IgD-negative memory B cell (primary cell): ENCODE measurements around the gene CPAMD8. TPM values are rescaled to one million over a fixed set of nuclear protein-coding genes. Genes with fewer than 3 reads are reported as not detected.
"Not testable (repeated sequence)": the region's sequence is repeated elsewhere in the genome, so short reads cannot be mapped to it uniquely, and the experiment has no call there.

ENCODE experiments used
- H3K27ac Mint-ChIP-seq, 3 donors: one replicate each; pipeline ENCODE4 v1.8.0; 2020 to 2022; ENCODE audit warnings: mild to moderate bottlenecking in 3 of 3, mixed read lengths in 3 of 3, moderate library complexity in 1 of 3
- H3K27me3 Mint-ChIP-seq: one replicate; pipeline ENCODE4 v1.8.0; 2021; ENCODE audit warnings: mixed read lengths
- H3K36me3 Mint-ChIP-seq: one replicate; pipeline ENCODE4 v1.8.0; 2020; ENCODE audit warnings: mild to moderate bottlenecking, mixed read lengths
- H3K4me1 Mint-ChIP-seq, 3 donors: one replicate each; pipeline ENCODE4 v1.8.0; 2020 to 2022; ENCODE audit warnings: mixed read lengths in 3 of 3, mild to moderate bottlenecking in 1 of 3
- H3K4me3 Mint-ChIP-seq, 4 donors: one replicate each; pipeline ENCODE4 v1.8.0; 2020 to 2022; ENCODE audit warnings: mild to moderate bottlenecking in 4 of 4, mixed read lengths in 4 of 4, moderate library complexity in 3 of 4
- H3K9me3 Mint-ChIP-seq, 3 donors: one replicate each; pipeline ENCODE4 v1.8.0; 2020 to 2021; ENCODE audit warnings: mixed read lengths in 3 of 3, mild to moderate bottlenecking in 1 of 3
- polyA plus RNA-seq: library from polyadenylated mRNA; unstranded; fragments of 300-500 nt; fragmentation: Illumina TruSeq; gene quantifications from one replicate; pipeline ENCODE4 v1.2.3, GENCODE V29; 2021

Gene CPAMD8
- polyA plus RNA-seq, 1 donor from 2014 or later = 5.1 TPM

DNA sequence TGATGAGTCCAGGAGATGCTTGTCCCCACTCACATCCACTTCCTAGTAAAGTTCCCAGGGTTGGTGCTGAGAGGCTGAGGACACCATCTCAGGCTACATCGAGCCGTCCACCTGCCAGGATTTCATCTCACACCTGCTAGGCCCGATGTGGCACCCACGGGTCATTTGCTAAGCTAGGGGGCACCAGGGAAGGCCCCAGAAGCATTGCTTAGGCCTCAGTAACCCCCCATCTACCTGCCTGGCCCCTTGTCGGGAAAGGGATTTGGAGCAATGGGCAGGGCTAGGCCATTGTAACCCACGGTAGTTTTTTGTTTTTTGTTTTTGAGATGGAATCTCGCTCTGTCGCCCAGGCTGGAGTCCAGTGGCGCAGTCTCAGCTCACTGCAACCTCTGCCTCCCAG, 86.0 kb downstream of the CPAMD8 start:
- Mint-ChIP-seq H3K9me3 (peaks cover 0 to 5% (median 0%) of the 10 kb centered on the region in 3 donors), H3K27me3 (peaks cover 6% of the 10 kb centered on the region), H3K27ac (no peak overlapping the region), H3K4me1 (no peaks in the 10 kb centered on the region), H3K4me3 (no peak overlapping the region), H3K36me3 (no peaks in the 10 kb centered on the region)

DNA sequence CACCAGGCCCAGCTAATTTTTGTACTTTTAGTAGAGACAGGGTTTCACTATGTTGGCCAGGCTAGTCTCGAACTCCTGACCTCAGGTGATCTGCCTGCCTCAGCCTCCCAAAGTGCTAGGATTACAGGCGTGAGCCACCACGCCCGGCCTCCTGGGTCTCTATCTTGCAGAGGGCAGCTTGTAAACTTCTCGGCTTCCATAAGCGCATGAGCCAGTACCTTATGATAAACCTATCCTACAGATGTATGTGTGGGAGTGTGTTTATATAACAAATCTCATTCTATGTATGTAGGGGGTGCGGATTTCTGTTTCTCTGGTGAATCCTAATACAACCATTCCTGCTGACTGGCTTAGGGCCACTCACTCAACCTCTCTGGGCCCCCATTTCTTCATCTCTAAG, 86.5 kb downstream of the CPAMD8 start:
- not testable (repeated sequence) for H3K27ac Mint-ChIP-seq, H3K4me3 Mint-ChIP-seq, H3K9me3 Mint-ChIP-seq, H3K4me1 Mint-ChIP-seq, H3K27me3 Mint-ChIP-seq, H3K36me3 Mint-ChIP-seq

DNA sequence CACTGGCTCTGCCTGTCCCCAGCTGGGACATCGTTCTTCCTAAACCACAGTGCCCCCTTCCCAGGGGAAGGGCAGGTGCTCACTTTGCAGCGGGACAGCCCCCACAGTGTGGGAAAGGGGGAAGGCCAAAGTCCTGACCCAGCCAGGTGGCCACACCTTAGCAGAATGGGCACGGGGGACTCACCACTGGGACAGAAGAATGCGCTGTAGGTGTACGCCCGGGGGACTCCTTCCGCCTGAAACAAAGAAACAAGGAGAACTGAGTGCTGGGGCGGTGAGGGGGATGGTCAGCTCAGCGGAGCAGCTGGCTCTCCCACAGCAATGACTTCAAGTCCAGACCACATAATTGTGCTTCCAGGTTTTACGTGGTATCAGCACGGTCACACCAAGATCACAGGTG, 88.4 kb downstream of the CPAMD8 start:
- H3K4me3 Mint-ChIP-seq = no peak overlapping the region
- no peak overlapping the region for H3K27ac Mint-ChIP-seq
- peaks cover 2% of the 10 kb centered on the region for H3K27me3 Mint-ChIP-seq
- peaks cover 5 to 24% (median 6%) of the 10 kb centered on the region in 3 donors for H3K9me3 Mint-ChIP-seq
- H3K36me3 Mint-ChIP-seq = peaks cover 2% of the 10 kb centered on the region
- no peaks in the 10 kb centered on the region for H3K4me1 Mint-ChIP-seq

GRCh38 chr19:16937796-16938195, 88.8 kb downstream of the CPAMD8 start:
- H3K27me3 Mint-ChIP-seq, H3K27ac Mint-ChIP-seq, H3K4me1 Mint-ChIP-seq, H3K36me3 Mint-ChIP-seq, H3K4me3 Mint-ChIP-seq: not testable (repeated sequence)
- peaks cover 5 to 25% (median 9%) of the 10 kb centered on the region in 3 donors for H3K9me3 Mint-ChIP-seq

DNA sequence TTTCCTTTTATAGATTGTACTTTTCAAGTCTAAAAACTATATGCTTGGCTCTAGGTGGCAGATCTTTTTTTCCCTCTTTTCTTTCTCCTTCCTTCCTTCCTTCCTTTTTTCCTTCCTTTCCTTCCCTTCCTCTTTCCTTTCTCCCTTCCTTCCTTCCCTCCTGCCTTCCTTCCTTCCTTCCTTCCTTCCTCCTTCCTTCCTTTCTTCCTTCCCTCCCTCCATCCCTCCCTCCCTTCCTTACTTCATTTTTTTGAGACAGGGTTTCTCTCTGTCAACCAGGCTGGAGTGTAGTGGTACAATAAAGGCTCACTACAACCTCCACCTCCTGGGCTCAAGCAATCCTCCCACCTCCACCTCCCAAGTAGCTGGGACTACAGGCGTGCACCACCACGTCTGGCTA, 89.7 kb downstream of the CPAMD8 start:
- no peak overlapping the region for H3K27ac Mint-ChIP-seq
- H3K4me3 Mint-ChIP-seq = no peak overlapping the region
- no peaks in the 10 kb centered on the region for H3K4me1 Mint-ChIP-seq
- H3K36me3 Mint-ChIP-seq = peaks cover 2% of the 10 kb centered on the region
- H3K27me3 Mint-ChIP-seq = no peaks in the 10 kb centered on the region
- H3K9me3 Mint-ChIP-seq = peaks cover 5 to 25% (median 18%) of the 10 kb centered on the region in 3 donors

- no peaks in the 10 kb centered on the region for H3K4me1 Mint-ChIP-seq
- H3K36me3 Mint-ChIP-seq = peaks cover 2% of the 10 kb centered on the region
- no peak overlapping the region for H3K4me3 Mint-ChIP-seq
- H3K27ac Mint-ChIP-seq = no peak overlapping the region
- peaks cover 2% of the 10 kb centered on the region for H3K27me3 Mint-ChIP-seq
- peaks cover 5 to 25% (median 19%) of the 10 kb centered on the region in 3 donors for H3K9me3 Mint-ChIP-seq
Observed at GRCh38 chr19:16934489-16934888, 92.1 kb downstream of the CPAMD8 start.

DNA sequence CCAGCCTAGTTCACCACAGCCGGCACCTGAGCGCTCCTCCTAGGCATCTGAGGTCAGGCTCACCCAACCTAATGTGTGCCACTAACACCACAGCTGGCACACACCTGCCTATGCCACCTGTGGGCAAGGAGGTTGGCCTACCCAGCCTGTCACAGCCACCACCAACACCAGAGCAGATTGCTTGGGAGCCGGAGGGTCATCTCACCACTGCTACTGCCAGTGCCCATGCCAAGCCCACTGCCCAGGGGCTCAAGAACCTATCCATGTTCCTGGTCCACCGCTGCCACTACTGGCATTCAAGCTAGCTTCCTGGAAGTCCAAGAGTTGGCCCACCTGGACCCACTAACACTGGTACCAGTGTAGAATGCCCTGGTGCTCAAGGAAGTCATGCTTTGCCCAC, 95.3 kb downstream of the CPAMD8 start:
- H3K9me3 Mint-ChIP-seq = peaks cover 6 to 34% (median 27%) of the 10 kb centered on the region in 3 donors
- no peak overlapping the region for H3K27ac Mint-ChIP-seq
- H3K4me3 Mint-ChIP-seq = no peak overlapping the region
- peaks cover 0 to 2% (median 0%) of the 10 kb centered on the region in 3 donors for H3K4me1 Mint-ChIP-seq
- peaks cover 9% of the 10 kb centered on the region for H3K27me3 Mint-ChIP-seq
- peaks cover 3% of the 10 kb centered on the region for H3K36me3 Mint-ChIP-seq

- H3K36me3 Mint-ChIP-seq = peaks cover 3% of the 10 kb centered on the region
- H3K9me3 Mint-ChIP-seq = peaks cover 6 to 29% (median 27%) of the 10 kb centered on the region in 3 donors
- no peak overlapping the region for H3K27ac Mint-ChIP-seq
- peaks cover 9% of the 10 kb centered on the region for H3K27me3 Mint-ChIP-seq
- H3K4me1 Mint-ChIP-seq = peaks cover 0 to 2% (median 0%) of the 10 kb centered on the region in 3 donors
- H3K4me3 Mint-ChIP-seq = no peak overlapping the region
Observed at GRCh38 chr19:16930753-16931152, 95.9 kb downstream of the CPAMD8 start.

DNA sequence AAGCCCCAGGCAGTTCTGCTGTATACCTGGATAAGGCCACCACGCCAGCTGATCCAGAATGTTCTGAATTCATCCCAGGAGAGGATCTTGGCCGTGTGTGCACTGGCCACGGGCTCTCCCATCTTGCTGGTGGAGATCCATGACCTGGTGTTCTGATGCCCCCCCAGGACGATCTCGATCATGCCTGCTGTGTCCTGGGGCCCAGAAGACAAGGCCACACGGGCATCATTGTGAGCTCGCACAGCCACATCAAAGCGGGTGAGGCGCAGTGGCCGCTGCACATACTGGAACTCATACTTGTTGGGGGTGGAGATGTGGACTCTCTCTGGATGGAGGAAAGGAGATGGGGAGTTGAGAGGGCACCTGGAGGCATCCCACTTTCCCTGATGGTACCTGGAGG, 97.7 kb downstream of the CPAMD8 start:
- Mint-ChIP-seq H3K36me3 (peaks cover 6% of the 10 kb centered on the region), H3K27ac (no peak overlapping the region), H3K4me1 (peaks cover 0 to 2% (median 0%) of the 10 kb centered on the region in 3 donors), H3K9me3 (peaks cover 3 to 20% (median 17%) of the 10 kb centered on the region in 3 donors), H3K4me3 (peak overlapping the region in 1 of 4 donors; percentile 31), H3K27me3 (peaks cover 9% of the 10 kb centered on the region)

DNA sequence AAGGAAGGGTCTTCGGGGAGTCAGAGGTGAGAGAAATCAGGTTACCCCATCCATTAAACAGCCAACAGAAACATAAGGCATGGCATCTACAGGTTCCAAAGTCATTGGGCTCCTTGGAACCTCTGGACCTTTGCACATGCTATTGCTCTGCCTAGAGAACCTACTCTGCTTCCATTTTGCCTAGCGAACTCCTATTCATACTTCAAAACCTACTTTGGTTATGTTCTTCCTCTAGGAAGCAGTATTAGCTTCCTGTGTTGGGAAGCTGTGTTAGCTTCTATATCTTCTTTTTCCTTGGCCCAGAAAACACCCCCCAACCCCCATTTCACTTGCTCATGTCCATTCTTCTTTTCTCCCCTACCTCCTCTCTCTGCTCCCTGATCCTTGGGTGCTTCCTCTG, 98.3 kb downstream of the CPAMD8 start:
- peaks cover 3 to 20% (median 11%) of the 10 kb centered on the region in 3 donors for H3K9me3 Mint-ChIP-seq
- H3K4me3 Mint-ChIP-seq = peak overlapping the region in 1 of 4 donors; percentile 9
- H3K27me3 Mint-ChIP-seq = peaks cover 9% of the 10 kb centered on the region
- H3K27ac Mint-ChIP-seq = no peak overlapping the region
- peaks cover 0 to 2% (median 0%) of the 10 kb centered on the region in 3 donors for H3K4me1 Mint-ChIP-seq
- H3K36me3 Mint-ChIP-seq = peaks cover 6% of the 10 kb centered on the region

GRCh38 chr19:16927883-16928282, 98.7 kb downstream of the CPAMD8 start:
- Mint-ChIP-seq H3K27ac (no peak overlapping the region), H3K9me3 (peaks cover 3 to 22% (median 9%) of the 10 kb centered on the region in 3 donors), H3K4me1 (peaks cover 0 to 2% (median 0%) of the 10 kb centered on the region in 3 donors), H3K36me3 (peaks cover 6% of the 10 kb centered on the region), H3K27me3 (peaks cover 9% of the 10 kb centered on the region), H3K4me3 (no peak overlapping the region)

DNA sequence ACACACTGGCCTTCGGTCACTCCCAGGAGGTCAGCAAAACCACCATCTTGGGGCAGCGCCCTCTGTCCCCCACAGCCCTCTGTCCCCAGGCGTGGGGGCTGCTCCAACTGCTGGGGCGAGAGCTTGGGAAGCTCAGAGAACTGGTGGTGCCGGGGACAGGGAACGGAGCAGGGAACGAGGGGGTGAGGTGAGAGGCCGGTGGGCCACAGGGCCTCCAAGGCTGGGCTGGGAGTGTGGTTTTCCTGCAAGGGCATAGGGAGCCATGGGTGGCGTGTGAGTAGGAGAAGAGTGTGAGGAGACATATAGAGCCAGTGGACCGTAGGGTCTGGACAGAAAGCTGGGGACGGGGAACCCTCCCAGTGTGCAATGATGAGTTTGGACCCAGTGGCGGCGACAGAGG, 103.7 kb downstream of the CPAMD8 start:
- Mint-ChIP-seq H3K27me3 (peaks cover 6% of the 10 kb centered on the region), H3K9me3 (peaks cover 3 to 14% (median 5%) of the 10 kb centered on the region in 3 donors), H3K4me3 (no peak overlapping the region), H3K4me1 (no peaks in the 10 kb centered on the region), H3K36me3 (peaks cover 4% of the 10 kb centered on the region), H3K27ac (no peak overlapping the region)

DNA sequence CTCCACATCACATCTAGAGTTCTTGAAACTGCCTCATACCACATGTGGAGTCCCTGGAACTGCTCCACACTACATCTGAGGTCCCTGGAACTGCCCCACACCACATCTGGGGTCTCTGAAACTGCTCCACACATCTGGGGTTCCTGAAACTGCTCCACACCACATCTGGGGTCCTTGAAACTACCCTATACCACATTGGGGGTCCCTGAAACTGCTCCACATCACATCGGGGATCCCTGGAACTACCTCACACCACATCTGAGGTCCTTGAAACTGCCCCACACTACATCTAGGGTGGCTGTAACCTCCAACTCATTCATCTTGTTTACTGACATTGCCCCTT, 104.0 kb downstream of the CPAMD8 start:
- Mint-ChIP-seq H3K27me3 (peaks cover 5% of the 10 kb centered on the region), H3K27ac (no peak overlapping the region), H3K9me3 (peaks cover 3 to 14% (median 5%) of the 10 kb centered on the region in 3 donors), H3K4me3 (no peak overlapping the region), H3K4me1 (no peaks in the 10 kb centered on the region), H3K36me3 (peaks cover 4% of the 10 kb centered on the region)

- H3K4me3 Mint-ChIP-seq = no peak overlapping the region
- H3K27me3 Mint-ChIP-seq = peaks cover 3% of the 10 kb centered on the region
- H3K36me3 Mint-ChIP-seq = peaks cover 4% of the 10 kb centered on the region
- H3K9me3 Mint-ChIP-seq = peaks cover 3 to 14% (median 5%) of the 10 kb centered on the region in 3 donors
- peak overlapping the region in 1 of 3 donors; percentile 23 for H3K27ac Mint-ChIP-seq
- H3K4me1 Mint-ChIP-seq = no peaks in the 10 kb centered on the region
Observed at GRCh38 chr19:16921766-16922591, 104.6 kb downstream of the CPAMD8 start.

GRCh38 chr19:16920816-16921529, 105.6 kb downstream of the CPAMD8 start:
- peaks cover 0 to 10% (median 4%) of the 10 kb centered on the region in 3 donors for H3K9me3 Mint-ChIP-seq
- H3K36me3 Mint-ChIP-seq = peaks cover 4% of the 10 kb centered on the region
- H3K27me3 Mint-ChIP-seq = peaks cover 2% of the 10 kb centered on the region
- no peaks in the 10 kb centered on the region for H3K4me1 Mint-ChIP-seq
- H3K27ac Mint-ChIP-seq = no peak overlapping the region
- no peak overlapping the region for H3K4me3 Mint-ChIP-seq
